Measurements from ENCODE around the gene GLRX5. TPM values are rescaled to one million over a fixed set of nuclear protein-coding genes. Genes with fewer than 3 reads are reported as not detected.

The GLRX5 gene
- total RNA-seq, 2 donors from 2014 or later, result 62.4 to 63.4 TPM

DNA sequence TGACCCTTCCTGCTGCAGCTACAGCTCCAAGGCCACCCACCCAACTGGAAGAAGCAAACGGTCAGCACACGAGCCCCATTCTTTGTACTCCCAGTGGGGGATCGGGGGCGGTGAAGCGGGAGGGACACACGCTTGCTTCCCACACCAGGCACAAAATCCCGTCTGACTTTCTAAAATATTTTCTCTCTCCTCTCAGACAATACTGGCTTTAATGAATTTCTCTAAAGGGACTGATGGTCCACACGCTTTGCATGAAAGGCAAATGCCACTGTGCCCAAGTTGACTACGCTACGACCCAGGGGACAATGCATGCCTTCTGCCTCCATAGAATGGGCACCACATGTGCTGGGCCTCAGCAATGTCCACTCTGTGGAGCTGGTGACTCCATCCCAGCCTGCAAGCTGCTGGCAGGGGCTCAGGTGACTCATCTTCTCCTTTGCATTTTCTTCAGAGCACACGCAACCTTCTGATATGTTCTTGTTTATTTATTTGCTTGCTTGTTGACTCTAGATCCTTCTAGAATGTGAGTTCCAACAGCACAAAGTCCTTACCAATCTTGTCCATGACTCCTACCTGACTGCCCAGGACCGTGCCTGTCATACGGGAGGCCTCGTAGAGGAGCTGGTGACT lies 34.0 kb upstream of the GLRX5 start:
- Mint-ChIP-seq H3K4me3 (no peak overlapping the region), H3K36me3 (ENCODE audit: low read depth) (no peaks in the 10 kb centered on the region), H3K27me3 (ENCODE audit: insufficient read depth) (no peaks in the 10 kb centered on the region), H3K27ac (no peak overlapping the region), H3K4me1 (peaks cover 76% of the 10 kb centered on the region), H3K9me3 (no peaks in the 10 kb centered on the region)
- DNase-seq, result no peak
- H3K4me1 ChIP-seq (ENCODE audit: control insufficient read depth, insufficient read depth, low read length), result peaks cover 68% of the 10 kb centered on the region
- H3K9ac ChIP-seq (ENCODE audit: extremely low read depth, low read length, poor library complexity, severe bottlenecking), result no peak overlapping the region
- no peaks in the 10 kb centered on the region for H3K9me3 ChIP-seq (ENCODE audit: control insufficient read depth, low read length)
- TF ChIP-seq, protein P1, sequence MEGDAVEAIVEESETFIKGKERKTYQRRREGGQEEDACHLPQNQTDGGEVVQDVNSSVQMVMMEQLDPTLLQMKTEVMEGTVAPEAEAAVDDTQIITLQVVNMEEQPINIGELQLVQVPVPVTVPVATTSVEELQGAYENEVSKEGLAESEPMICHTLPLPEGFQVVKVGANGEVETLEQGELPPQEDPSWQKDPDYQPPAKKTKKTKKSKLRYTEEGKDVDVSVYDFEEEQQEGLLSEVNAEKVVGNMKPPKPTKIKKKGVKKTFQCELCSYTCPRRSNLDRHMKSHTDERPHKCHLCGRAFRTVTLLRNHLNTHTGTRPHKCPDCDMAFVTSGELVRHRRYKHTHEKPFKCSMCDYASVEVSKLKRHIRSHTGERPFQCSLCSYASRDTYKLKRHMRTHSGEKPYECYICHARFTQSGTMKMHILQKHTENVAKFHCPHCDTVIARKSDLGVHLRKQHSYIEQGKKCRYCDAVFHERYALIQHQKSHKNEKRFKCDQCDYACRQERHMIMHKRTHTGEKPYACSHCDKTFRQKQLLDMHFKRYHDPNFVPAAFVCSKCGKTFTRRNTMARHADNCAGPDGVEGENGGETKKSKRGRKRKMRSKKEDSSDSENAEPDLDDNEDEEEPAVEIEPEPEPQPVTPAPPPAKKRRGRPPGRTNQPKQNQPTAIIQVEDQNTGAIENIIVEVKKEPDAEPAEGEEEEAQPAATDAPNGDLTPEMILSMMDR (conservative IDR thresholded peaks at IDR 0.05), result no peak
- no peak overlapping the region for H3K4me3 ChIP-seq (ENCODE audit: low read length)
- H3K27me3 ChIP-seq (ENCODE audit: control insufficient read depth, insufficient read depth, low read length, poor library complexity, severe bottlenecking), result no peaks in the 10 kb centered on the region
- H3K27ac ChIP-seq (ENCODE audit: low read depth, low read length), result no peak overlapping the region
- no peaks in the 10 kb centered on the region for H3K36me3 ChIP-seq (ENCODE audit: control insufficient read depth, insufficient read depth, low read length)
- WGBS, 2 experiments (ENCODE audit: insufficient coverage in 1 of 2, insufficient read length in 1 of 2), result 87 to 89% methylated on average over 10 to 14 of the region's 14 CpGs

- Histone ChIP-seq H3K9me3 (ENCODE audit: control insufficient read depth, low read length) (no peaks in the 10 kb centered on the region), H3K9ac (ENCODE audit: extremely low read depth, low read length, poor library complexity, severe bottlenecking) (no peak overlapping the region), H3K4me1 (ENCODE audit: control insufficient read depth, insufficient read depth, low read length) (peaks cover 68% of the 10 kb centered on the region), H3K36me3 (ENCODE audit: control insufficient read depth, insufficient read depth, low read length) (no peaks in the 10 kb centered on the region), H3K27me3 (ENCODE audit: control insufficient read depth, insufficient read depth, low read length, poor library complexity, severe bottlenecking) (no peaks in the 10 kb centered on the region), H3K4me3 (ENCODE audit: low read length) (no peak overlapping the region), H3K27ac (ENCODE audit: low read depth, low read length) (no peak overlapping the region)
- TF ChIP-seq, protein P1 (conservative IDR thresholded peaks at IDR 0.05), result no peak
- WGBS, 2 experiments (ENCODE audit: insufficient coverage in 1 of 2, insufficient read length in 1 of 2), result 86 to 89% methylated on average over 14 of the region's 14 CpGs
- DNase-seq, result no peak
- H3K4me3 Mint-ChIP-seq, result no peak overlapping the region
- no peaks in the 10 kb centered on the region for H3K9me3 Mint-ChIP-seq
- peak overlapping the region; percentile 18 for H3K27ac Mint-ChIP-seq
- H3K4me1 Mint-ChIP-seq, result peaks cover 70% of the 10 kb centered on the region
- H3K36me3 Mint-ChIP-seq (ENCODE audit: low read depth), result no peaks in the 10 kb centered on the region
- no peaks in the 10 kb centered on the region for H3K27me3 Mint-ChIP-seq (ENCODE audit: insufficient read depth)
Observed at GRCh38 chr14:95502381-95502950, 32.4 kb upstream of the GLRX5 start.

DNA sequence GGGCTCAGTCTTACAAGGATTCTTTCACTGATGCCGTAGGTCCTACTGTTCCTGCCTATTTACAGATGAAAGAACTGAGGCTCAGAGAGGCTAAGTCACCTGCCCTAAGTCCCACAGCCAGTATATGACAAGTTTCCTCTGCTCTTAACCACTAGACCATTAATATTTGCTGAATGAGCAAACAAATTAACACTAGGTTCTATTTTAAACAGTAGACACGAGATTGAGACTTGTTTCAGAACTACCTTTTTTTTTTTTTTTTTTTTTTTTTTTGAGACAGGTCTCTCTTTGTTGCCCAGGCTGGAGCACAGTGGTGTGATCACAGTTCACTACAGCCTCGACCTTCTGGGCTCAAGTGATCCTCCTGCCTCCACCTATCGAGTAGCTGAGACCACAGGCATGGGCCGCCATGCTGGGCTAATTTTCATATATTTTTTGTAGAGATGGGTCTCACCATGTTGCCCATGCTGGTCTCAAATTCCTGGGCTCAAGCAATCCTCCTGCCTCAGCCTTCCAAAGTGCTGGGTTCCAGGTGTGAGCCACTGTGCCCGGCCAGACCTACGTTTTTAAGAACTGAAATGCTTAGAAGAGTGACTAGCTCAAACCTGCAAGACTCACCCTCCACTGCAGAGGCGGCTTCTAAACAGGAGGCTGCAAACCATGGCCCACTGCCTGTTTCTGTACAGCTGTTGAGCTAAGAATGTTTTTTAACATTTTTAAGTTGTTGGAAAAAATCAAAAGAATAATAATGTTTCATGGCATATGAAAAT lies 31.3 kb upstream of the GLRX5 start:
- H3K27me3 Mint-ChIP-seq (ENCODE audit: insufficient read depth), result no peaks in the 10 kb centered on the region
- peaks cover 64% of the 10 kb centered on the region for H3K4me1 ChIP-seq (ENCODE audit: control insufficient read depth, insufficient read depth, low read length)

More for the DNA sequence above, 31.3 kb upstream of the GLRX5 start:
- no peak overlapping the region for H3K4me3 ChIP-seq (ENCODE audit: low read length)
- H3K27ac ChIP-seq (ENCODE audit: low read depth, low read length), result no peak overlapping the region
- H3K9ac ChIP-seq (ENCODE audit: extremely low read depth, low read length, poor library complexity, severe bottlenecking), result no peak overlapping the region
- DNase-seq, result no peak
- H3K27me3 ChIP-seq (ENCODE audit: control insufficient read depth, insufficient read depth, low read length, poor library complexity, severe bottlenecking), result no peaks in the 10 kb centered on the region
- H3K9me3 ChIP-seq (ENCODE audit: control insufficient read depth, low read length), result no peaks in the 10 kb centered on the region
- H3K36me3 Mint-ChIP-seq (ENCODE audit: low read depth), result no peaks in the 10 kb centered on the region
- TF ChIP-seq, protein P1 (conservative IDR thresholded peaks at IDR 0.05), result no peak
- H3K9me3 Mint-ChIP-seq, result no peaks in the 10 kb centered on the region
- H3K4me3 Mint-ChIP-seq, result no peak overlapping the region
- peak overlapping the region; percentile 40 for H3K27ac Mint-ChIP-seq
- peaks cover 66% of the 10 kb centered on the region for H3K4me1 Mint-ChIP-seq
- 85 to 89% methylated on average over 5 to 8 of the region's 8 CpGs for WGBS, 2 experiments (ENCODE audit: insufficient coverage in 1 of 2, insufficient read length in 1 of 2)
- H3K36me3 ChIP-seq (ENCODE audit: control insufficient read depth, insufficient read depth, low read length), result no peaks in the 10 kb centered on the region

All from endodermal cell (in vitro differentiated cells).